Fibroblast of skin of back (primary cell): ENCODE results near the gene KRTAP4-12.
"Not testable (repeated sequence)": the region's sequence is repeated elsewhere in the genome, so short reads cannot be mapped to it uniquely, and the experiment has no call there.

Experiments
- DNase-seq: peaks from one replicate; pipeline ENCODE4 v3.0.0-alpha.2; 2013

The KRTAP4-12 gene

DNA sequence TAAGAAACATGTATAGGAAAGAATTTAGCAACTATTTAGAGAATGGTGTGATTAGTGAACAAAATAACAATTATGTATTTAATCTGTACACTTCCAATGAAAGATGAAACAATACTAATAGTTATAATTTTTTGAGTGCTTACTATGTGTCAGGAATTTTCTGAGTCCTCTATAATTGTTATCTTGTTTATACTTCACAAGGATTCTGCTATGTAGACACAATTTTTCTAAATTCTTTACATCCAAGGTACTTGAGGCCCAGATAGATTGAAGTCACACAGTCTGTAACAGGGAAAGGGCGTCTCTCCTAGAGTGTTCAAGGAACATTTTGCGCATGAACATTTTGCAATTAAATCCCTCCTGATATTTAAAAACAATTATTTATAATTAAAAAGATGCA lies 1.1 kb upstream of the KRTAP4-12 start:
- no peak for DNase-seq

DNA sequence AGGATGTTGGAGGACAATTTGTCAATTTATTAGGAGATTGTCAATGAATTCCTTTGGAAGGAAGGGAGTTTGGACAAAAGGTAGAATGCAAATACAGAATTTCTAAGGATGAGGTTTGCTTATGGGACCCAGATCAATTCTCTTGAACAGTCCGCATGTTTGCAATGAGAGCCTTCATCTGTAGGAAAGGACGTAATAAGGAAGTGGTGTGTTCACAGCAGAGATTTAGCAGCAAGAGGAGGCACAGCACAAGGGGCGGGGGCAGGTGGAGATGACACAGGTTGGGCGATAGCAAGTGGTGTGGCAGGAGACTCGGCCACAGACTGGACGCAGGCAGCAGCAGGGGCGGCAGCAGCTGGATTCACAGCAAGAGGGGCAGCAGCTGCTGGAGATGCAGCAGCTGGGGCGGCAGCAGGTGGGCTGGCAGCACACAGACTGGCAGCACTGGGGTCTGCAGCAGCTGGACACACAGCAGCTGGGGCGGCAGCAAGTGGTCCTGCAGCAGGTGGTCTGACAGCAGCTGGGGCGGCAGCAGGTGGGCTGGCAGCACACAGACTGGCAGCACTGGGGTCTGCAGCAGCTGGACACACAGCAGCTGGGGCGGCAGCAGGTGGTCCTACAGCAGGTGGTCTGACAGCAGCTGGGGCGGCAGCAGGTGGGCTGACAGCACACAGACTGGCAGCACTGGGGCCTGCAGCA lies 541 bp downstream of the KRTAP4-12 start:
- DNase-seq, result not testable (repeated sequence)

DNA sequence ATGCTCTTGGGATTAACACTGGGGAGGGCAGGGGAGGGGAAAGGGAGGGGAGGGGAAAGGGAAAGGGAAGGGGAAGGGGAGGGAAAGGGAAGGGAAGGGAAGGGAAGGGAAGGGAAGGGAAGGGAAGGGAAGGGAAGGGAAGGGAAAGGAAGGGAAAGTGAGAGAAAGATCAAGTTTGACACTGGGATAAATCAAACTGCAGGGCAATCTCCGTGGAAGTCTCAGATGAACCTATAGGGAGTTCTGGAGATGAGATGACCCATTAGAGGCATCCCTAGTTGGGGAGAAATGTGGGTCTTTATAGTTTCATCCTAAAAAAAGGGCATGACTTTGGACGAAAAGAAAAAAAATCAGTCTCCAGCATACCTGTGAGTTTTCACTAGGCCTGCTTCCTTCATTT lies 2.2 kb downstream of the KRTAP4-12 start:
- DNase-seq, result no peak

DNA sequence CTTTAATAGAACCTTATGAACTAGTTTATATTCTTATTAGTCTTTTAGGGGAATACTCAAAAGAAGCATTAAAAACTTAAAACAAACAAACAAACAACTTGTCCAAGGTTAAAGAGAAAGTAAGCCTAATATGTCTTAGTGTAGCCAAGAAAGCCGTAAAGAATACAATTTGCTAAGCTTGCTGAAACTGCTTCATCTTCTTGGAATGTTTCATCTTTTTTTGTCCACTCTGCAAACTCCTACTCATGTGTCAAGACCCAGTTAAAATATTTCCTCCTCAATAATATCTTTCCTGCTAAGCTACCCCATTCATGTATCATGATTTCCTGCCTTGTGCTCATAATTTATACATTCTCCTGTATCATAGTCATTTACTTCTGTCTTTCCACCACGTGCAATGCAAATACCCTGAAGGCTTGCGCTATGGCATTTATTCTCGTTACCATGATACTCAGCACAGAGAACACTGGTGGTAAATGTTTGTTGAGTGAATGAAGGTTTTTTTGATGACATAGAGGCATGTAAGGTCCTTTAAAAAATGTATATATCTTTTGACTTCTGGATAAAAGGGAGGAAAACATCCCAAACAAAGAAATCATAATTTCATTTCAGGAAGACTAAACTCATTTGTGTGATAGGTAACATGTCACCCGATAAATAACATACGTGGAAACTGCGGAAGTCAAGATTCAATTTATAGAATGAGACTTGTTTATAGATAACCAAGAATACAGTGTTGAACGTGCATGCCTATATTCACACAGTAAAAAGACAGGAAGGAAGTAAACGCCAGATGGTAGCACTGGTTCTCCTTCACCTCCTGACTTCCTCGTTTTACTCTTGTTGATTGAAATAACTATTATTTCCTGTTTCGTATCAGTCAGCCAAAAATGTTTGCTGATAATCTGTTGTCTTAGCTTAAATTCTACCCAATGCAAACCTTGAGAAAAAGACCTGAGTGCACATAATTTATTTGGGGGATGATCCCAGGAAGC lies 4.0 kb downstream of the KRTAP4-12 start:
- peak; percentile 50 for DNase-seq

DNA sequence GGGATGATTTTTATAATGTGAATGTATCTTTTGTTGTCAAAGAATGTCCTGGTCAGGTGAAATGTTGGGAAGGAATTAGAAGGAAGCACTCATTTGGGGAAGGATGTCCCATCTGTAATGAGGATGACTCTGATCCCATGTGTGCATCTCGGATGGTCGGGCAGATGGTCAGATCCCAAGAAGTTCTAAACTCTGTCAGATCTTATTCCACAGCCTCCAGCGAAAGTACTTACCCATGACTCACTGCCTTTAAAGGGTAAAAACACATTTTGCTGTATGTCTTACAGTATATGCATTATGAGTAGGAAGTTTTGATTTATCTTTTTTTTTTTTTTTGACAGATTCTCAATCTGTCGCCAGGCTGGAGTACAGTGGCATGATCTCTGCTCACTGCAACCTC lies 5.3 kb downstream of the KRTAP4-12 start:
- peak; percentile 65 for DNase-seq

DNA sequence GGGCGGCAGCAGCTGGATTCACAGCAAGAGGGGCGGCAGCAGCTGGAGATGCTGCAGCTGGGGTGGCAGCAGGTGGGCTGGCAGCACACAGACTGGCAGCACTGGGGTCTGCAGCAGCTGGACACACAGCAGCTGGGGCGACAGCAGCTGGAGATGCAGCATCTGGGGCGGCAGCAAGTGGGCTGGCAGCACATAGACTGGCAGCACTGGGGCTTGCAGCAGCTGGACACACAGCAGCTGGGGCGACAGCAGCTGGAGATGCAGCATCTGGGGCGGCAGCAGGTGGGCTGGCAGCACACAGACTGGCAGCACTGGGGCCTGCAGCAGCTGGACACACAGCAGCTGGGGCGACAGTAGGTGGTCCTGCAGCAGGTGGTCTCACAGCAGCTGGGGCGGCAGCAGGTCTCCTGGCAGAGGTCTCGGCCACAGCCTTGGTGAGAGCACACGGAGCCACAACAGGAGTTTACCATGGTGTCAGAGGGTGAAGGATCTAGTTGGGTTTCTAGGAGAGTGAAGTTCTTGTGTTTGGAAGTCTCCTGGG lies 6.1 kb downstream of the KRTAP4-12 start, which contains the start of gene KRTAP4-11:
Gene KRTAP4-11 (minus strand): TSS at position 528 of the 541 bp plus-strand sequence. CDS start 58 bp downstream, at position 470.
- DNase-seq, result not testable (repeated sequence)

DNA sequence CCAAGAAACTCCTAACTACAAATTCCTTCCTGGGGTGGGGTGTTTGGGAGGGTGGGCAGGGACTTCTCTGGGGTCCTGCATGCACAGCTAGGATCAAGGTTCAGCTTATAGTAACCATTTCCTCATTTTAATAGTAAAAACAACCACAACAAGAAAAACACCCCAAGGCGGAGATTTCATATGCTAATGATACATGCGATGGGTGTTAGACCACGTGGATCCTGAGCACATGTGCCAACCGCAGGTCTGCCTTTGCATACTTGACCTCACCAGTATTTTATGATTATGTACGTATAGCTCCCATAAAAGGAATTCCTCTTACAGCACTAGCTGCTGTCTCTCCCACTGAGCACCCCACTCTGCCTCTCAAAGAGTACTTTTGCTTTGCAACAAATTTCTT lies 7.7 kb downstream of the KRTAP4-12 start:
- peak; percentile 32 for DNase-seq

DNA sequence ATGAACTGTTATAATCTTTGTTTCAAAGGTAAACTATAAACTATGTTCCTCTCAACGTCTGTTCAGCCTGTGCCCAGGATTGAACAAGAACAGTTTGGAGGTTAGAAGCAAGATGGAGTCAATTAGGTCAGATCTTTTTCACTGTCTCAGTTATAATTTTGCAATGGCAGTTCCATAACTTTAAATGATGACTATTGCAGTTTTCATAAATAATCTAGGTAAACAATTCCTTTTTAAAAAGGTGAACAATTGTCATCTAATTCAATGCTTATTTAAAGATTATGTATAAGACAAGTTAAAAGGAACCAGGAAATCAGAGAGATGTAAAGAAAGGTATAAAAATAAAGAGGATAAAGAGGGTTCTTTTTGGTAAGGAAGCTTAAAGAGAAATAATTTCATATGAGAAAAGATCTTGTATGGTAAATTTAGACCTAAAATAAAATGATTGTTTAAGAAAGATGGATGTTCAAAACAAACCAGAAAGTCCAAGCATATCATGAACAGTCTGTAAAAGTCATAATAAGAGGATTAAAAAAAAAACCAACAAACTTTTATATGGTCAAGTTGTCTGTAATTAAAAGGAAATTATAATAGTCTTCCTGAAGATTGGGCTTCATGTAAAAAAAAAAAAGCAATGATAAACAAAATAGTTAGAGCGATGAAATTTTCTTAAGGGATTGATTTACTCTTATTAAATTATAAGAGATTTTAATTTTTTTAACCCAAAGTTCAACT lies 12.7 kb downstream of the KRTAP4-12 start:
- DNase-seq, result no peak

DNA sequence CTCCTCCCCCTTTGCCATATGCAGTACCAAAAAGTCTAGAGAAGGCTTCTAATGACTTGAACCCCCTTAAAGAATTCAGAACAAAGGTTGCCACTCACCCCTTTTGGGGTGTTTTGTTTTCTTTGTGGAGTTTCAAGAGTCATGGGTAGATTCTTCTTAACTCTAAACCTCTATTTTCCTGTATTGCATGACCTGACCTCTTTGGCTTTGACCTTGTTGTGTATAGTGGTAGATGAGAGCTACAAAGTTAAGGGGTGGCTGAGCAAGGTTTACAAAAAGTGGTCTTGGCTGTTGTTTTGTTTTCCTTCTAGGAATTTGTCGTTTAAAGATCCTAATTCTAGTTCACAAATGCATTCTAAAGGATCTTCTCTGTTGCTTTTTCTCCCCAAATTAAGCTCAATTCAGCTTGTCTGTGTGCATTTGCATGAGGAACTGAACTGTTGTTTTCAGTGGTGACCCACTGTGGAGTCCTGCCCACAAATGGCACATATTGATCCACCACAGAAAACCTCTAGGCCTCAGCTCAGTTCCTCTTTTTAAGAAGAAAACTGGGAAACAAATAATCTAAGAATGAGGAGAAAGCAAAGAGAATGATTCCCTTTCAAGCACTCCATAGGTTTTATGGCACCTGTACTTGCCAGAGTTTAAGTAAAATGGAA lies 15.1 kb downstream of the KRTAP4-12 start:
- not testable (repeated sequence) for DNase-seq

DNA sequence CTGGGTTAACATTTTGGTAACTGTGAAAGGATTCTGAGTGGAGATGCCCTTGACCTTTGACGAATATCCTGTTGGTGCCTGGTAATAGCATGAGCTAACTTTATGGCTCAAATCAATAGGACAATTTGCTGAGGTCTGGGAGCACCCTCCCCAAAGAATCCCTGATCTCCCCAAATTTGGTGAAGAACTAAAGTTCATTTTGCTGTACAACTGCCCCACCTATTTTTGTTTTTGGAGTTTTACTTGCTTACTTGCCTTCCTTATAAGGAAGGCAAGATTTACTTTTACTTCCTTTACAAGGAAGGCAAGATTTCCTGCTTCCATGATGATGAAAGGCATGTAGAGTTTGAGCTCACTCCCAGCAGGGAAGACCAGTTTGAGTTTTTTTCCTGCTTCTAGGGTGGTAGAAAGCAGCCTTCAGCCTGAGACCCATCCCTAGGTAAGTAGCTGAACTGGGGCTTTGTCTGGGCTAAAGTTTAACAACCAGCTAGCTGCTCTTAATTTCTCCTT lies 16.0 kb downstream of the KRTAP4-12 start:
- DNase-seq, result peak; percentile 53

DNA sequence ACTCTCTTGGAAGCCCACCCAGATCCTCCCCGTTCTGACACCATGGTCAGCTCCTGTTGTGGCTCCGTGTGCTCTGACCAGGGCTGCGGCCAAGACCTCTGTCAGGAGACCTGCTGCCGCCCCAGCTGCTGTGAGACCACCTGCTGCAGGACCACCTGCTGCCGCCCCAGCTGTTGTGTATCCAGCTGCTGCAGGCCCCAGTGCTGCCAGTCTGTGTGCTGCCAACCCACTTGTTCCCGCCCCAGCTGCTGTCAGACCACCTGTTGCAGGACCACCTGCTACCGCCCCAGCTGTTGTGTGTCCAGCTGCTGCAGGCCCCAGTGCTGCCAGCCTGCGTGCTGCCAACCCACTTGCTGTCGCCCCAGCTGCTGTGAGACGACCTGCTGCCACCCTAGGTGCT lies 18.6 kb downstream of the KRTAP4-12 start, which contains the start of gene KRTAP4-9:
Gene KRTAP4-9 (plus strand): TSS at position 43 of the 400 bp plus-strand sequence. CDS start 0 bp downstream, at position 43.
- DNase-seq, result not testable (repeated sequence)

DNA sequence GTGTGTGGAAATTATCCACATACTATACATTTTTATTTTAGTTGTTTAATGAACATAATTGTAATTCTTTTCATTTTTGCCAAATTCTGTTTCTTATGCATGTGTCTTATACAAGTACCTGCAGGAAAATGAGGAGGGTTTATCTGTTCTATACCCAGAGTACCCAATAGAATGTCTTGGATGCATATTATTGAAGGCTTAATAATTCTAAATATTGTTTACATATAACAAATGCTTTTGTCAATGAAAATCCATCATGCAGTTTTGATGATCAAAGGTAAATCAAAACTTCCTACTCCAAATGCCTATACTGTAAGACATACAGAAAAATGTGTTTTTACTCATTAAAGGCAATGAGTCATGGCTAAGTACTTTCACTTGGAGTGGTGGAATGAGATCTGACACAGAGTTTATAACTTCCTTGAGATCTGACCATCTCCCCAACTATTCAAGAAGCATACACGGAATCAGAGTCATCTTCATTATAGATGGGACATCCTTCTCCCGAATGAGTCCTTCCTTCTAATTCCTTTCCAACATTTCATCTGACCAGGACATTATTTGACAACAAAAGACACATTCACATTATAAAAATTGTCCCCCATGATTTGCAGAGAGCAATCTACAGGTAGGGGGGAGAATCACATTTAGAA lies 19.5 kb downstream of the KRTAP4-12 start:
- DNase-seq, result peak; percentile 89

DNA sequence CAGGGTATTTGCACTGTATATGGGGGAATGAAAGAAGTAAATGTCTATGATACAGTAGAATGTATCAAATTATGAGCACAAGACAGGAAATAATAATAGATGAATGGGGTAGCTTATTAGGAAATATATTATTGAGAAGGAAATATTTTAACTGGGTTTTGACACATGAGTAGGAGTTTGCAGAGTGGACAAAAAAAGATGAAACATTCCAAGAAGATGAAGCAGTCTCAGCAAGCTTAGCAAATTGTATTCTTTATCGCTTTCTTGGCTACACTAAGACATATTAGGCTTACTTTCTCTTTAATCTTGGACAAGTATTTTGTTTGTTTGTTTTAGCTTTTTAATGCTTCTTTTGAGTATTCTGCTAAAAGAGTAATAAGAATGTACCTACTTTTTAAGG lies 20.1 kb downstream of the KRTAP4-12 start:
- peak; percentile 24 for DNase-seq

DNA sequence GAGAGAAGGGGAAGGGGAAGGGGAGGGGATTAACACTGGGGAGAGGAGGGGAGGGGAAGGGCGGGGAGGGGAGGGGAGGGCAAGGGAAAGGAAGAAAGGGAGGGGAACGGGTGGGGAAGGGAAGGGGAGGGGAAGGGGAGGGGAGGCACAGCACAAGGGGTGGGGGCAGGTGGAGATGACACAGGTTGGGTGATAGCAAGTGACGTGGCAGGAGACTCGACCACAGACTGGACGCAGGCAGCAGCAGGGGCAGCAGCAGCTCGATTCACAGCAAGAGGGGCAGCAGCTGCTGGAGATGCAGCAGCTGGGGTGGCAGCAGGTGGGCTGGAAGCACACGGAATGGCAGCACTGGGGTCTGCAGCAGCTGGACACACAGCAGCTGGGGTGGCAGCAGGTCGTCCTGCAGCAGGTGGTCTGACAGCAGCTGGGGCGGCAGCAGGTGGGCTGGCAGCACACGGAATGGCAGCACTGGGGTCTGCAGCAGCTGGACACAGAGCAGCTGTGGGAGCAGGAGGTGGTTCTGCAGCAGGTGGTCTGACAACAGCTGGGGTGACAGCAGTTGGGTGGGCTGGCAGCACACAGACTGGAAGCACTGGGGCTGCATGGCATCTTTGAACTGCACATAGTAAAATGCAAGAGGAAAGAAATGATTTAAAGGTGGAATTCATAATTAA lies 22.3 kb downstream of the KRTAP4-12 start, which contains the start of gene KRTAP4-16:
Gene KRTAP4-16 (minus strand): TSS at position 624 of the 674 bp plus-strand sequence. CDS start 0 bp downstream, at position 624.
- no peak for DNase-seq

DNA sequence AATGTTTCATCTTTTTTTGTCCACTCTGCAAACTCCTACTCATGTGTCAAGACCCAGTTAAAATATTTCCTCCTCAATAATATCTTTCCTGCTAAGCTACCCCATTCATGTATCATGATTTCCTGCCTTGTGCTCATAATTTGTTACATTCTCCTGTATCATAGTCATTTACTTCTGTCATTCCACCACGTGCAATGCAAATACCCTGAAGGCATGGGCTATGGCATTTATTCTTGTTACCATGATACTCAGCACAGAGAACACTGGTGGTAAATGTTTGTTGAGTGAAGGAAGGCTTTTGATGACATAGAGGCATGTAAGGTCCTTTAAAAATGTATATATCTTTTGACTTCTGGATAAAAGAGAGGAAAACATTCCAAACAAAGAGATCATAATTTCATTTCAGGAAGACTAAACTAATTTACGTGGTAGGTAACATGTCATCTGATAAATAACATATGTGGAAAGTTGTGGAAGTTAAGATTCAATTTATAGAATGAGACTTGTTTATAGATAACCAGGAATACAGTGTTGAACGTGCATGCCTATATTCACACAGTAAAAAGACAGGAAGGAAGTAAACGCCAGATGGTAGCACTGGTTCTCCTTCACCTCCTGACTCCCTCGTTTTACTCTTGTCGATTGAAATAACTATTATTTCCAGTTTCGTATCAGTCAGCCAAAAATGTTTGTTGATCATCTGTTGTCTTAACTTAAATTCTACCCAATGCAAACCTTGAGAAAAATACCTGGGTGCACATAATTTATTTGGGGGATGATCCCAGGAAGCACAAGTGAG lies 24.1 kb downstream of the KRTAP4-12 start:
- DNase-seq, result peak; percentile 95

DNA sequence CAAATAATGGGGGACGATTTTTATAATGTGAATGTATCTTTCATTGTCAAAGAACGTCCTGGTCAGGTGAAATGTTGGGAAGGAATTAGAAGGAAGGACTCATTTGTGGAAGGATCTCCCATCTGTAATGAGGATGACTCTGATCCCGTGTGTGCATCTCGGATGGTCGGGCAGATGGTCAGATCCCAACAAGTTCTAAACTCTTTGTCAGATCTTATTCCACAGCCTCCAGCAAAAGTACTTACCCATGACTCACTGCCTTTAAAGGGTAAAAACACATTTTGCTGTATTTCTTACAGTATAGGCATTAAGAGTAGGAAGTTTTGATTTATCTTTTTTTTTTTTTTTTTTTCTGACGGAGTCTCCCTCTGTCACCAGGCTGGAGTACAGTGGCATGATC lies 25.5 kb downstream of the KRTAP4-12 start:
- peak; percentile 79 for DNase-seq

DNA sequence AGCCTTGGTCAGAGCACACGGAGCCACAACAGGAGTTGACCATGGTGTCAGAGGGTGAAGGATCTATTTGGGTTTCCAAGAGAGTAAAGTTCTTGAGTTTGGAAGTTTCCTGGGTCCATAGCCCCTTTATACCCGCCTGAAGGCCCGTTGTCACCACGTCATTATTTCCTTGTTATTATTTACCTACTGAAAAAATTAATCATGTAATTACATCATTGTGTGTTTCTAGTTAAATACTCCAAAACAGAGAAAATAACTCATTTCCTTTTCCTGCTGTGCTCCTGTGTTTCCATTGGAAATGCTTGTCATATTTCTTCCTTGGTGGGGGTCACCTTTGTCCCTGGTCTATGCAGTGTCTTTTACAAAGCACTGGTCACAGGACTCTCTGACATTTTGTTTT lies 25.9 kb downstream of the KRTAP4-12 start, which contains the start of gene KRTAP4-8:
Gene KRTAP4-8 (minus strand): TSS at position 101 of the 400 bp plus-strand sequence. CDS start 58 bp downstream, at position 43.
- peak; percentile 7 for DNase-seq

DNA sequence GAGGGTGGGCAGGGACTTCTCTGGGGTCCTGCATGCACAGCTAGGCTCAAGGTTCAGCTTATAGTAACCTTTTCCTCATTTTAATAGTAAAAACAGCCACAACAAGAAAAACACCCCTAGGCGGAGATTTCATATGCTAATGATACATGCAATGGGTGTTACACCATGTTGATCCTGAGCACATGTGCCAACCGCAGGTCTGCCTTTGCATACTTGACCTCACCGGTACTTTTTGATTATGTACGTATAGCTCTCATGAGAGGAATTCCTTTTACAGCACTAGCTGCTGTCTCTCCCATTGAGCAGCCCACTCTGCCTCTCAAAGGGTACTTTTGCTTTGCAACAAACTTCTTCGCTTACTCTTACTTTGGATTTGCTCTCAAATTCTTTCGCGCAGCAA lies 27.9 kb downstream of the KRTAP4-12 start:
- DNase-seq, result no peak

DNA sequence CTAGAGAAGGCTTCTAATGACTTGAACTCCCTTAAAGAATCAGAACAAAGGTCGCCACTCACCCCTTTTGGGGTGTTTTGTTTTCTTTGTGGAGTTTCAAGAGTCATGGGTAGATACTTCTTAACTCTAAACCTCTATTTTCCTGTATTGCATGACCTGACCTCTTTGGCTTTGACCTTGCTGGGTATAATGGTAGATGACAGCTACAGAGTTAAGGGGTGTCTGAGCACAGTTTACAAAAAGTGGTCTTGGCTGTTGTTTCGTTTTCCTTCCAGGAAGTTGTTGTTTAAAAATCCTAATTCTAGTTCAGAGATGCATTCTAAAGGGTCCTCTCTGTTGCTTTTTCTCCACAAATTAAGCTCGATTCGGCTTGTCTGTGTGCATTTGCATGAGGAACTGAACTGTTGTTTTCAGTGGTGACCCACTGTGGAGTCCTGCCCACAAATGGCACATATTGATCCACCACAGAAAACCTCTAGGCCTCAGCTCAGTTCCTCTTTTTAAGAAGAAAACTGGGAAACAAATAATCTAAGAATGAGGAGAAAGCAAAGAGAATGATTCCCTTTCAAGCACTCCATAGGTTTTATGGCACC lies 35.1 kb downstream of the KRTAP4-12 start:
- DNase-seq, result not testable (repeated sequence)
